NCI-H2227 treated with DMSO at 0.1 percent for 48 hours (cell line): Measurements from ENCODE around the gene ACTRT3.

Experiments used
- DNase-seq: peaks from one replicate; lab custom pipeline; 2025; lab: John Stamatoyannopoulos, UW

The ACTRT3 gene

DNA sequence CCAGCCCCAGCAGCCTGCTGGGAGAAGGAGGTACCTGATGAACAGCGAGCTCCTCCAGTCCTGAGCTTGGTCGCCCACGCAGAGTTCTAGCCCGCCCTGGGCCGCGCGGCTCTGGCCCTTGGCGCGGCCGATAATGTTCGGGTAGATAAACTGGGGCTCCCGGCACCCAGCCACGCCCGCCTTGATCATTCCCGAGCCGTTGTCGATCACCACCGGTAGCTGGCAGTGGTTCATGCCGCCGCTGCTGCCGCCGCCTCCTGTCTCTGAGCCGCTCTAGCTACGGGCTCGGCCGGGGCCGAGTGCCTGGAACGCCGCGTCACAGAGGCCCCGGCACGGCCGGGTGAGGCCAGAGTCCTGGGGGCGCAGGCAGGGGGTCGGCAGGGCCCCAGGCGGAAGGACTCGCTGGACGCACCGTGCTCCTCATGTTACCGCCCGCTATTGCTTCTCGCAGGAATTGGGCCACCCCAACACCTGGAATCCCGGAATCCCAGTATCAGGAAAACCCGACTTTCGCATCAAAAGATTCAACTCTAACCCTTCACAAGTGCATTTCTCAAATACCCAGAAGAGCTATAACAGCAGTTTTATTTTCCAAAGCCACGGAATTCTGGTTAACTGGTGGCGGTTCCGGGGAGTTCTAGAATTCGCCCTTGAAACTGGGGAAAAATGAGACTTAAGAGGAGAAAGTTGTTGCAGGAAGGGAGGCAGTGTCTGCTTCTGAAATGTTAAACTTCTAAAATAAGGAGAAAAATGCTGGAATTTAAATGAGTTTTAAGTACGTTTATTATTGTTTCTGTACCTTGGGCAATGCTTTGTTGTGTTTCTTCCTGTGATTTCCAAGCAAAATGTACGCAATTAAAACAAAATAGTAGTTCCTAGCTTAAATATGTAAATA is at the start of gene ACTRT3:
TSS of gene ACTRT3 (minus strand) at position 275 of the 895 bp plus-strand sequence. CDS start at position 234, 41 bp downstream.
- peak; percentile 68 for DNase-seq

DNA sequence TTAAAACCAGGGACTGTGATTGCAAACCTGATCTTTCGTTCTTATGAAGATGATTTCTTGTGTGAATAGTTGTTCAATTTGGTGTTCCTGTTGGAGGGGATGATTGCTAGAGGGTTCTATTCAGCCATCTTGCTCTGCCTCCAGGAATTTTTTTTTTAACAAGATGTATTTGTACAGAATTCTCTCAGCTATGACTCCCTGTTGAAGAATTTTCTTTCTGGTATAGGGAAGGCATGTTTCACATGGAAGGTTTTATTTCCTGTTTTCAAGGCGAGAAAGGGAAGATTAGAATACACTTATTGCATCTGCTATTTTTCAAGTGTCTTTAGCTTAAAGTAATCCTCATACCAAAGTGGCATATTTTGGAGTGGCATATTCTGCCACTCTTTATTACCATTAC is 49.0 kb upstream of the ACTRT3 start:
- DNase-seq, result no peak

DNA sequence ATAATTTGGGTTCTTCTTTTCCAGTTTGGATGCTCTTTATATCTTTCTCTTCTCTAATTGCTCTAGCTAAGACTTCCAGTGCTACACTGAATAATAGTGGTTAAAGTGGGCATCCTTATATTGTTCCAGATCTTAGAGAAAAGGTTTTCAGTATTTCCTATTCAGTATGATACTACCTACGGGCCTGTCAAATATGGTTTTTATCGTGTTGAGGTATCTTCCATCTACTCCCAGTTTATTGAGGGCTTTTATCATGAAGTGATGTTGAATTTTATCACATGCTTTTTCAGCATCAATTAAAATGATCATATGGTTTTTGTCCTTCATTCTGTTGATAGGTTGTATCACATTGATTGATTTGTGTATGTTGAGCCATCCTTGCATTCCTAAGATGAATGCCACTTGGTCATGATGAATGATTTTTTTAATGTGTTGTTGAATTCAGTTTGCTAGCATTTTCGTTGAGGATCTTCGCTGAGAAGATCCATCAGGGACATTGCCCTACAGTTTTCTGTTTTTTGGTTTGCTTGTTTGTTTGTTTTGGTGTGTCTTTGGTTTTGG is 46.3 kb upstream of the ACTRT3 start:
- no peak for DNase-seq

DNA sequence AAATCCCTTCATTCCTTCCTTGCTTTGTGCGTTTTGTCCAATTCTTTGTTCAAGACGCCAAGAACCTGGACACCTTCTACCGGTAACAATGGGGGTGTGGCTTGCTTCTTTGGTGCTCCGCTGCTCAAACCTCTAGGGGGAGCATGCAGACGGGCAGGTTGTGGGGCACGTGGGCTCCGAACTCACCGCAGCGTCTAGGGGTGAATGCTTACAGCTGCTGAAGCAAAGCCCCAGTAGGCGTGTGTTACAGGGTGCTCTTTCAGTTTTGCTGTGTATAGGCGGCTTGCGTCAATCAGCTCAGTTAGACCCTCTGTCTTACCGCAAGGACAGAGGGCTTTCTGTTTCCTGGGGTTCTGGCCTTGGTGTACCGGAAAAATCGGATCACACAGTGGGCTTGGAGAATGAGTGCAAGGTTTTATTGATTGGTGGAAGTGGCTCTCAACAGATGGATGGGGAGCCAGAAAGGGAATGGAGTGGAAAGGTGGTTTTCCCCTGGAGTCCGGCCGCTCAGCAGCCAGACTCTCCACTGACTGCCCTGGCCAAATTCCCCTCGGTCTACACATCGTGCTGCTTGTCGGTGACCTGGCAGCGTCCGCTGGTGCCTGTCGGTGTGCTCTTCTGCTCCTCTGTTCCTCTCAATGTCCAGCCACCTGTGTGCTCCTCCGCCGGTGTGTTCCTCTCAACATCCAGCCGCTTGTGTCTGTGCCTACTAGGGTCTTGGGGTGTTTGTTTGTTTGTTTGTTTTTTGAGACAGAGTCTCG is 44.6 kb upstream of the ACTRT3 start:
- DNase-seq, result no peak

DNA sequence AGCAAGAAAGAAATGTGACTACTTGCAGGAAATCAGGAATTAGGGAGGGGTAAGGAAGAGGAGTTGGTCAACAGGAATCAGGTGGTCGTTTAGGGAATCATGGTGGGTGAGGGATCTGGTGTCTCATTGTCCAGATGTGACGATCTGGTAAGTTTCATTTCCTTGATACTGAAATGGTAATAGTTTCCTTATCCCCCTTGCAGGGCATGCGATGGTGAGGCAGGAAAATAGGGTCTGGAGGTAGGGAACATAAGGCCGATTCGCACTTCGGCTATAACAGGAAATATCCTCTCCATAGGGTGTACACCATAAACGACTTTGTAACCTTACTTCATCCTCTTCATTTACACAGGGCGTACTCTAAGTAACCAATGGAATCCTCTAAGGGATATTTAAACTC is 43.9 kb upstream of the ACTRT3 start:
- DNase-seq, result no peak

DNA sequence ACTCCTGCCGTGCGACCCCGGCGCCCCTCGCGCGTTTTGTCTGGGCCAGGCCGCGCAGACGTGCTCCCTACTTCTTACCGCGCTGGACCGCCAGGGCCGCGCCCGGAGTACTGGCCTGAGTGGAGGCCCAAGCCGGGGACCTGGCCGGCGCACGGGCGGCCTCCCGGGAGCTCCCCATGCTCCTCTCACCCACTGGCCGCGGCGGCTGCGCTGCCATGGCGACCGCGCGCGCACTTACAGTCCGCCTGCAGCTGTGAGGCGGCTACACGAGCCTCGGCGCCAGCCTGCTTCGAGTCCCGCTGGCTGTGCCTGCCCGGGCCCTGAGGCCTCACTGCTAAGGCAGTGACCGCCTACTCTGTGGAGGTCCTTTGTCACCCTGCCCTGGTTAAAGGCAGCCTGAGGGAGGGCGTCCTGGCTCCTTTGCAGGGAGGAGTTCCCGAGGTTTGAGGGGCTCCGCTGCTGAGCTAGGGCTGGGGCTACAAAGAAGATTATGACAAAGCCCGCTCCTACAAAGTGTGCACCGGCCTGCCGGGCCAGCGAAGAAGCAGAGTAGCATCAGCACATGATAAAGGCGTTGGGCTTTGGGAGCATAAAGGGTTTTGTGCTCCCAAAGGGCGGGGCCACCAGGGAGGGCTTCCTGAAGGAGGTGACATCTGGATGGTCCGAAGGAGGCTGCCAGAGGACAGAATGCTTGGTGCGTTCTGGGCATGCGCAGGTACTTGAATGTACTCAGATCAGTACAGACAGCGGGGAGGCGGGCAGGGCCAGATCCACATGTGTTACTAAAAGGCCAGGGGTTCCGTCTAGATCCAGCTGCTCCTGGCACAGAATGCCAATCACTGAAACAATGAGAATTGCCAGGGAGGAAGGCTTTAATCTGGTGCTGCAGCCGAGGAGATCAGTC is 43.2 kb upstream of the ACTRT3 start, which contains the start of the genes LRRC34 and LRRIQ4:
TSS of gene LRRC34 (minus strand) at position 573 of the 904 bp plus-strand sequence. CDS start at position 217, 356 bp downstream.
TSS of gene LRRIQ4 (plus strand) at position 539 of the 904 bp plus-strand sequence. CDS start 9,052 bp downstream, outside the sequence.
- DNase-seq, result peak; percentile 57

DNA sequence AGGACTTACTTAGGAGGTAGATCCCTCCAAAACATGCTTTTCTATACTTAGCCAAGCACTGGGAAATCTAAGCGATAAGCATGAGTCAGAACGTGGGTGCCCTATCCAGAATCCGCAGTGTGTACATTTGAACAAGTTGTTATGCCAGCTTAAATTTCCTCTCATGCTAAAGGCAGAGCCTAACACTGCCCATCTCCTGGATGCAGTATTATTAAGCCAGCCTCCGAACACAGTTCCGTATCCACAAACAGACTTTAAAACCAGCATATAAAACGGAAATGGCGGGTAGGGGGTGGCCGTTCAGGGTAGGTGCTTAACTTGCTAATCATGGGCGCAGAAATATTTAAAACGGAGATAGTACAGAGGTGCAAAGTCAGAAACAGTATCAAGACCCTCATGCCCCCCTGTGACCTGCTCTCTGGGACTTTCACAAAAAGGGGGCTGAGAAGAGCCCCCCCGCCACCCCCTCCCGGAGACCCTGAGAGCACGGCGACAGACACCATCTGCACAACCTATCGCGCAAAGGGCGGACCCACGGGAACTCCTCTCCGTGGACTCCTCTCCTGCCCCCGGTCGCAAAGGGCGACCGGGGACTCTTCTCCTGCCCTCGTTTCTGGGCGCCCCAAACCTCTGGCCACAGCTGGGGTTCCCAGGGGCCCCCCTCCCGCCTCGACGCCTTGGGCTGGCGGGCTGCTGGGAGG is 42.4 kb upstream of the ACTRT3 start:
- DNase-seq, result peak; percentile 51

DNA sequence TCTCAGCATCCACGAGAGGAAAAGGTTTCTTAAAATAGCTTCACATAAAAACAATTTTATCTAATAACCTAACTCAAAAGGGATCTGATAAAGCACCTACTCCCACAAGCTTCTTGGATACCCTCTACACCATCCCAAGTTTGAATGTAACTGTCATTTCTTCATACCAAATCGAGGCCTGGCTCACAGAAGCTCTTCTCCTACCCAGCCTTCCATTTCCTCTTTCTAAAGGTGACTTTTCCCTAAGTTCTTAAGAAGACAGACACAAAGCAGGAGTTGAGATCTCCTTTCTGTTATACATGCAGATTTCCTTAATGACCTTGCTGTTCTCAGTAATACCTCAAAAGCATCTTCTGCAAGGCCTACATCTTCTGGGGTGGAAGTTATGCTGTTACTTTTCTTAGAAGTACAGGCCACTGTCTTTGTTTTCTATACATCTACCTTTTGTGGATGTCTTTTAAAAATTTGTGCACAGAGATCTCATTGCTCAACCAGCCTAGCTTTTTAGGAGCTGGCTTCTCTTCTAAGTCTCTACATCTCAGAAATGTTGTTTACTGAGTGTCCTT is 40.0 kb upstream of the ACTRT3 start:
- no peak for DNase-seq

DNA sequence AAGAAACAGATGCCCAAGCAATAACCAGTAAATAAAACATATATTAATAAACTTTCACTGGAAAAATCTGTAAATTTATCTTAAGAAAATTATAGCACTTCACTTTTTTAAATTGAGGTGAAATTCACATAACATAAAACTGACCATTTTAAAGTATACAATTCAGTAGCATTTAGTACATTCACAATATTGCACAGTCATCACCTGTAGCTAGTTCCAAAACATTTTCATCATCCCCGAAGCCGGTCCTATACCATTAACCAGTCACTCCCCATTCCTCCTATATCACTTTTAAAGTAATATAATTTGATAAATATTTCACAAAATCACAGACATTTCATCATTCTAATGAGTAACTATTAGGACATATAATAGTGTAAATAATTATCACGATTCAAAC is 35.3 kb upstream of the ACTRT3 start:
- no peak for DNase-seq

DNA sequence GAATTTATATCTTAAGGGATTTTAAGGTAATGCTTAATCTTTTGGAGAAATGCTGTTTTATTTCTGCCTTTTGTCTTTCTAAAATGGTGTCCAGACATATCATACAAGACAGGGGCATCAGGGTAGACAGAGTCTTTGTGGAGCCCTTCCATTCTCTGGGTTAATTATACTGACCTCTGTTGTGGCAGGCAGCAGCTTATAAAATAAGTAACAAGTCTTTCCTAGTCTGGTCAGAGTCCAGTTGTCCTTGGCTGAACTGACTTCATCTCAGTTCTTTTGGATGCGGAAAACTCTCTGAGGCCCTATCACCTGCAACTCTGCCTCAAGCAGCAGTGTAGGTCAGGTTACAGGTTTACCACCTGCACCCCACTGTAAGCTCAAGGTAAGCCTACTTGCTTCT is 23.0 kb upstream of the ACTRT3 start:
- no peak for DNase-seq

DNA sequence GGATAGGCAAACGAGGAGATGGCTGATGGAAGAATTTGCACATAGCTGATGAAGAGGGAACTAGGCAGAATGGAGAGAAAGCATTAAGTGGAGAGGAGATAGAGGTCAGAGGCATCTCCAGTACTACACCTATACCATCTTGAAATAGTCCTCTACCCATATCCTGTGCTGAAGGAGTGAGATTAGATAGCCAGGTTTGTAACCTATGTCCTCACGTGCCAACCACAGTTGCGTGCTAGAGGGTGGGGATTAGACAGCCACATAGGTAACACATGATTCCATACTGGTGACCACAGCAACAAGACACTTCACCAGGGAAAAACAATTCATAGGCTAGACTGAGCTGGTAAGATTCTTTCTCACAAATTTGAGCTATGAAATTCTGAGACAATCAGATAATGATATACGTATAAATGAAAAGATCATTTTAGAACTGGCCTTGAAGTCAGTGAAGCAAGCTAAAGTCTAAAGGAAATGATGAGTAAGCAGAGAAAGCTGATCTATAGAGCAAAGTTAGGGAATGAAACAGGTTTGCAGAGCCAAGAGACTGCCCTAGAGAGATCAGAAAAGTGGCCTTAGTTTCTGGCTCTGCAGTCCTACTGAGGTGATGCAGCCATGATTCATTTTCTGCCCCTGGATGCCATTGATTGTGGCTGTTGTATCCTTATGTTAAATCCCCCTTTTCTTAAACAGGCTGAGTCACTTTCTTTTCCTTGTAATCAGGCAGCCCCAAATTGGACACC is 21.5 kb upstream of the ACTRT3 start:
- DNase-seq, result no peak

DNA sequence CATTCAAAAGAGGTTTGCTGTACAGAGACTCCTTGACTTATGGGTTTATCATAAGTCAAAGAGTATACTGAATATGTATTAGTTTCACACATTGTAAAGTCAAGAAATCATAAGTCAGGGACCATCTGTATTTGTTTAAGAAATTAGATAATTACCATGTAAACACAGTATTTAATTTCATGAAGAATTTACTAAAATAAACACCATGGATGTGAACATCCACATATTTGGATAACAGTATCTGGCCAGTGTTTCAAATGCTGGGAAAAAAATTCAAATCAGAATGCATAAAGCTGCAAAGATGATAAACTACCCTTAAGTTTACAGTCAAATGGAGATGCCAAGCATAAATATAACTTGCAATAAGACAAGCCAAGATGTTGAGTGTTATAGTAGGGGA is 20.9 kb upstream of the ACTRT3 start:
- no peak for DNase-seq

DNA sequence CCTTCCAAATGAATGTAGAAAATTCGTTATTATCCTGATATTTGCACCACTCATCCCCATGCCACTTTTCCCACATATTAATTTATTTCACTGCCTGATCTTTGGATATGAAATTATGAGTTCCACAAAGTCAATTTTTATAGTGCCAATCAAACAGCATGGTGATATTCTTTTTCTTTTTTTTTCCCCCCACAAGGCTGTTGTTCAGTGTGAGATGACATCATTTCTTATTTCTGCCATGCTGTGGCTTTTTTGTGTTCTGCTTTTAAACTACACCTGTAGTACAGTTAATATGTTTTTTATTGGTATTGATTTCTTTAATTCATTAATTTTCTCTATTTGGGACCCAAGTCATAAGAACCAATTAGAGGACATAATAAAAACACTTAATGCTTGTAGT is 18.4 kb upstream of the ACTRT3 start:
- no peak for DNase-seq

DNA sequence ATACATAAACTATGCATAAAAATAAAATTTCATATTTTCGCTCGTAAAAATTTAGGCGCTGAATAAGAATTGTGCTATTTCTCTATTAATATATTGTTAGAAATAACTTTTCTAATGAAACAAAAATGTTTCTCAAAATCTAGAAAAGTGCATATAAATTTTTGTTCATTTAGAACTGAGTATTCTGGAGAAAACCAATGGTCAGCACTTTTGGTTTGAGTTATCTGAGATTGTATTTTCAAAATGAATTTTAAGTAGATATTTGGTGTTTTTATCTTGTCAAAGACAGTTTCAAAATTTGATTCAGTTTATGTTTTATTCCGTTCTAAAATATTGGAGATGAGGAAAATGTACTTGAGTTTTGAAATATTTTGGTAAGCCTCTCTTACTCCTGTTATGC is 17.8 kb upstream of the ACTRT3 start:
- DNase-seq, result no peak

DNA sequence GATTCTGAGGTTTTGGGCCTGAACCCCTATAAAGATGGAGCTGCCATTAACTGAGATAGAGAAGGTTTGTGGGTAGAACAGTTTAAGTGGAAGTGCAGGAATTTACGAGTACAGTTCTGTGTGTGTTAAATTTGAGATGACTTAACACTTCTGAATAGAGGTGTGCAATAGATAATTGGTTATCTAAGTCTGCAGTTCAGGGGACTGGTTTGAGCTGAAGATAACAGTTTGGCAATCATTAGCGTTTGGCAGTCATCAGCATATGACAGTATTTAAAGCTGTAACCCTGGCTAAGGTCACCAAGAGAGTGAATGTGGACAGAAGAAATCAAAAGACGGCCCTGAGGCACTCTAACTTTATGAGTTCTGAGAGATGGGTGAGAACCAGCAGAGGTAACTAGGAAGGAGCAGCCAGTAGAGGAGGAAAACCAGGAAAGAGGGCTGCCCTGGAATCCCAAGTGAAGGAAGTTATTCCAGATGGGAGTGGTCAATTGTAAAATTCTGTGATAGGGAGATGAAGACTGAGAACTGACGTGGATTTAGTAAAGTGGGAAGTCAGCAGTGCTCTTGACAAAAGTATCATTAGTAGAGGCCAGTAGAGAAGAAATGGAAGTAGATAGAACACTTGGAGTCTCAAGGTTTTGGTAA is 12.0 kb upstream of the ACTRT3 start:
- no peak for DNase-seq

DNA sequence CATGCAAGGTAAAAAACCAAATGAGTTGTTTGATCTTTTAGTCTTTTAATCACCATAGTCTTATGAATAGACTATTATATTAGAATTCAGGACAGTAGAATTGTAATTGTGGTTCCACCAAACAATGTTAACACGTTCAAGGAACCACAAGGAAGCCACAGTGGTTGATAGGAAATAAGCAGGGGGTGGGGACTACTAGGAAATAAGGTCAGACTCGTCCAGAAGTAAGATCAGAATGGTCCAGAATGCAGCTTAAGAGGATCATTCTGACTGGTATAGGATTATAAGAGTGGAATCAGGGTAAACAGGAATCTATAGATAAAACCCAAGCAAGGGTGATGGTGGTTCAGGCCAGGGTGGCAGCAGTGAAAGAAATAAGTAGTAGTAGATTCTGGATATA is 11.4 kb upstream of the ACTRT3 start:
- no peak for DNase-seq

DNA sequence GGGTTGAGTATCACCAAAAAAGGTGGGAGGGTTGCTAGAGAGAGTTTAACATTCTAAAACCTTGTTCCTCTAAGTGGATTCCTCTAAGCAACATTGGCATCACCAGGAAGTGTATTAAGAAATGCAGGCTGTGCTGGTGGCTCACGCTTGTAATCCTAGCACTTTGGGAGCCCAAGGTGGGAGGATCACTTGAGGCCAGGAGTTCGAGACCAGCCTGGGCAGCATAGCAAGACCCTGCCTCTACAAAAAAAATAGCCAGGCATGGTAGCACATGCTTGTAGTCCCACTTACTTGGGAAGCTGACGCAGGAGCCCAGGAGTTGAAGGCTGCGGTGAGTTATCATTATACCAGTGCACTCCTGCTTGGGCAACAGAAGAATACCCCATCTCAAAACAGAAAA is 8.5 kb upstream of the ACTRT3 start:
- DNase-seq, result no peak

DNA sequence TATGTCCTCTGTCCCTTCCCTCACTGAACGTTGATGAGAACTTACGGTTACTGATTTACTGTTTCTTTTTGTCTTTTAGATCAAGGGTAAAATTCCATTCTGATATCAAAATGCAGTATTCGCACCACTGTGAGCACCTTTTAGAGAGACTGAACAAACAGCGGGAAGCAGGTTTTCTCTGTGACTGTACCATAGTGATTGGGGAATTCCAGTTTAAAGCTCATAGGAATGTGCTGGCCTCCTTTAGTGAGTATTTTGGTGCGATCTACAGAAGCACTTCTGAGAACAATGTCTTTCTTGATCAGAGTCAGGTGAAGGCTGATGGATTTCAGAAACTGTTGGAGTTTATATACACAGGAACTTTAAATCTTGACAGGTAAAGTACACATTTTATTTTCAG is 4.8 kb upstream of the ACTRT3 start:
- no peak for DNase-seq
